ENCODE measurements around the gene SLC38A9. TPM values are rescaled to one million over a fixed set of nuclear protein-coding genes. Genes with fewer than 3 reads are reported as not detected.

Gene SLC38A9
- total and polyA plus RNA-seq, 2 of the 8 experiments (the other 6 are each of a cell fraction or from before 2014, with no cell fraction given) = 29.2 to 43.7 TPM

GRCh38 chr5:55758714-55759113, 46.6 kb upstream of the SLC38A9 start (continued):
- TF ChIP-seq HDAC2 (IDR thresholded peaks at IDR 0.05; ENCODE audit: borderline replicate concordance in 1 of 2, low read depth in 2 of 2, low read length in 2 of 2) (no peak), CHD2 (IDR thresholded peaks at IDR 0.05; ENCODE audit: low read length) (no peak), EGR1 (IDR thresholded peaks at IDR 0.05; ENCODE audit: borderline replicate concordance, low read depth, low read length) (no peak), EZH2 (IDR thresholded peaks at IDR 0.05; ENCODE audit: low read depth, low read length, severe bottlenecking) (no peak), ASH2L (IDR thresholded peaks at IDR 0.05; ENCODE audit: low read length) (no peak)

Data from H1 (cell line).